Upper lobe of right lung (tissue), 1 donor: ENCODE data around the gene CGB2. TPM values are rescaled to one million over a fixed set of nuclear protein-coding genes. Genes with fewer than 3 reads are reported as not detected.
"Not testable (repeated sequence)": the region's sequence is repeated elsewhere in the genome, so short reads cannot be mapped to it uniquely, and the experiment has no call there.

Experiments used
- ATAC-seq: fragments of 200-7000 bp; cut with Tn5 transposase; one replicate; pipeline ENCODE4 v1.9.1; 2020; ENCODE audit warnings: mild to moderate bottlenecking, moderate library complexity
- DNase-seq: peaks from one replicate; pipeline ENCODE4 v3.0.0-alpha.2; 2020
- H3K27ac ChIP-seq: fragments of 200-600 bp; one replicate; pipeline ENCODE4 v1.8.0; 2022
- H3K27me3 ChIP-seq: fragments of 200-600 bp; one replicate; pipeline ENCODE4 v1.8.0; 2022; ENCODE audit warnings: mild to moderate bottlenecking
- H3K36me3 ChIP-seq: fragments of 200-600 bp; one replicate; pipeline ENCODE4 v1.8.0; 2022
- H3K4me1 ChIP-seq: fragments of 200-600 bp; one replicate; pipeline ENCODE4 v1.8.0; 2022
- H3K4me3 ChIP-seq: fragments of 200-600 bp; one replicate; pipeline ENCODE4 v1.8.0; 2022; ENCODE audit warnings: mild to moderate bottlenecking
- H3K9me3 ChIP-seq: fragments of 200-600 bp; one replicate; pipeline ENCODE4 v1.8.0; 2022
- CTCF ChIP-seq: fragments of 200-600 bp; IDR thresholded peaks from one replicate; pipeline ENCODE4 v1.8.0; 2022; ENCODE audit warnings: antibody characterized with exemption
- intact Hi-C: fragments of 100-400 bp; cut with DNase I; formaldehyde crosslinking; loops from one replicate; pipeline ENCODE4 v1.11.0; 2022
- total RNA-seq: library from RNA; stranded (reverse); fragmentation: NEBNext Ultra II Directional; extraction: Animal tissue kit (Norgen Biotek cat#: 25700); gene quantifications from one replicate; pipeline ENCODE4 v1.2.1, GENCODE V29; 2021
- donor health status: DM: no; HTN: yes; CAD: no; lungs with severe emphysema.

CGB2 gene
- total RNA-seq, 1 donor from 2014 or later, result not detected

GRCh38 chr19:49036815-49037214 lies 5.1 kb downstream of the CGB2 start, which contains the start of gene CGB1:
Gene CGB1, minus strand, starts transcription at chr19:49036895. Its CDS starts 184 bp downstream, at chr19:49036711.
- H3K4me1 ChIP-seq, H3K27ac ChIP-seq, intact Hi-C loops, H3K36me3 ChIP-seq, DNase-seq, ATAC-seq, H3K4me3 ChIP-seq, H3K27me3 ChIP-seq, H3K9me3 ChIP-seq: not testable (repeated sequence)
- peak; percentile 38 for TF ChIP-seq CTCF

- DNase-seq, intact Hi-C loops, H3K36me3 ChIP-seq, H3K27ac ChIP-seq, H3K9me3 ChIP-seq, H3K27me3 ChIP-seq, ATAC-seq, H3K4me3 ChIP-seq, H3K4me1 ChIP-seq: not testable (repeated sequence)
Observed at GRCh38 chr19:49038111-49038510, 6.4 kb downstream of the CGB2 start.

- DNase-seq, intact Hi-C loops, H3K9me3 ChIP-seq, H3K36me3 ChIP-seq, H3K4me3 ChIP-seq, ATAC-seq, H3K4me1 ChIP-seq, H3K27ac ChIP-seq, H3K27me3 ChIP-seq: not testable (repeated sequence)
Observed at GRCh38 chr19:49038557-49039276, 7.0 kb downstream of the CGB2 start.

GRCh38 chr19:49039736-49040135 lies 8.0 kb downstream of the CGB2 start:
- H3K36me3 ChIP-seq, H3K4me1 ChIP-seq, H3K27ac ChIP-seq, H3K4me3 ChIP-seq, H3K9me3 ChIP-seq, H3K27me3 ChIP-seq, intact Hi-C loops, ATAC-seq, DNase-seq: not testable (repeated sequence)

GRCh38 chr19:49042177-49042576 lies 10.5 kb downstream of the CGB2 start:
- Histone ChIP-seq H3K27me3 (no peaks in the 10 kb centered on the region), H3K9me3 (no peaks in the 10 kb centered on the region), H3K27ac (no peak overlapping the region), H3K4me1 (no peaks in the 10 kb centered on the region), H3K4me3 (no peak overlapping the region), H3K36me3 (no peaks in the 10 kb centered on the region)
- TF ChIP-seq CTCF, result no peak
- intact Hi-C loops, result no loop called here
- DNase-seq (no peak), ATAC-seq (no peak)

GRCh38 chr19:49042666-49043065 lies 11.0 kb downstream of the CGB2 start:
- intact Hi-C loops, H3K9me3 ChIP-seq, H3K27ac ChIP-seq, H3K4me3 ChIP-seq, H3K4me1 ChIP-seq, ATAC-seq, H3K27me3 ChIP-seq, H3K36me3 ChIP-seq, DNase-seq: not testable (repeated sequence)

GRCh38 chr19:49043548-49043947 lies 11.9 kb downstream of the CGB2 start, which contains the start of gene CGB5:
Gene CGB5, plus strand, starts transcription at chr19:49043848. Its CDS starts 362 bp downstream, at chr19:49044210.
- H3K9me3 ChIP-seq, H3K27ac ChIP-seq, H3K27me3 ChIP-seq, H3K36me3 ChIP-seq, DNase-seq, H3K4me3 ChIP-seq, ATAC-seq, intact Hi-C loops, H3K4me1 ChIP-seq: not testable (repeated sequence)

- H3K4me3 ChIP-seq, H3K27me3 ChIP-seq, ATAC-seq, H3K36me3 ChIP-seq, H3K27ac ChIP-seq, intact Hi-C loops, H3K4me1 ChIP-seq, H3K9me3 ChIP-seq, DNase-seq: not testable (repeated sequence)
Observed at GRCh38 chr19:49049011-49049410, 17.3 kb downstream of the CGB2 start, which contains the start of gene CGB8. Gene CGB8, minus strand, starts transcription at chr19:49049111. Its CDS starts 372 bp downstream, at chr19:49048739.

- DNase-seq, ATAC-seq, H3K4me3 ChIP-seq, H3K27ac ChIP-seq, H3K27me3 ChIP-seq, H3K9me3 ChIP-seq, H3K4me1 ChIP-seq, H3K36me3 ChIP-seq, intact Hi-C loops: not testable (repeated sequence)
Observed at GRCh38 chr19:49049834-49050233, 18.1 kb downstream of the CGB2 start.

GRCh38 chr19:49050376-49051033 lies 18.8 kb downstream of the CGB2 start:
- H3K27ac ChIP-seq, H3K4me1 ChIP-seq, ATAC-seq: not testable (repeated sequence)

More at GRCh38 chr19:49050376-49051033, 18.8 kb downstream of the CGB2 start:
- intact Hi-C loops, H3K9me3 ChIP-seq, H3K27me3 ChIP-seq, H3K4me3 ChIP-seq, H3K36me3 ChIP-seq, DNase-seq: not testable (repeated sequence)
